ENCODE results near the gene NRBP1.

GRCh38 chr2:27422958-27423357 lies 5.5 kb upstream of the NRBP1 start:
- TF ChIP-seq CTCF (conservative IDR thresholded peaks at IDR 0.05) (no peak), ZFX (IDR thresholded peaks at IDR 0.05) (no peak)

Measured in C4-2B (cell line).